NCI-H2227 (cell line): ENCODE data around the gene ERICH6B.

ENCODE experiments used
- DNase-seq: peaks from one replicate; lab custom pipeline; 2025; ENCODE audit not compliant: unreplicated experiment; lab: John Stamatoyannopoulos, UW

ERICH6B gene

DNA sequence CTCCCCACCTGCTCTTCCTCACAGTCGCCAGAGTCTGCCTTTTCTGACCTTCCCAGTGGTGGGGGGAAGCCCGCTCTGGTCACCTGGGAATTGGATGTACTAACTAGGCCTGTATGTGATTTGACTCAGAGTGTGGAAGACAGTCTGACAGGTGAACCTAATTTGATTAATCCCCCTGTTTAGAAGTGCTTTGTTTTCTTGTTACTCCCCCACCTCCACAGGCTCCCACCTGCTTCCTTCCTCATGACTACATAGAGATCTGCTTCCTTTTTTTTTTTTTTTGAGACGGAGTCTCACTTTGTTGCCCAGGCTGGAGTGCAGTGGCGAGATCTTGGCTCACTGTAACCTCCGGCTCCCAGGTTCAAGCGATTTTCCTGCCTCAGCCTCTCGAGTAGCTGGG is 106.8 kb downstream of the ERICH6B start:
- DNase-seq = no peak

GRCh38 chr13:45506811-45507210 is 108.7 kb downstream of the ERICH6B start:
- DNase-seq = no peak

GRCh38 chr13:45503658-45504057 is 111.9 kb downstream of the ERICH6B start:
- DNase-seq = no peak

DNA sequence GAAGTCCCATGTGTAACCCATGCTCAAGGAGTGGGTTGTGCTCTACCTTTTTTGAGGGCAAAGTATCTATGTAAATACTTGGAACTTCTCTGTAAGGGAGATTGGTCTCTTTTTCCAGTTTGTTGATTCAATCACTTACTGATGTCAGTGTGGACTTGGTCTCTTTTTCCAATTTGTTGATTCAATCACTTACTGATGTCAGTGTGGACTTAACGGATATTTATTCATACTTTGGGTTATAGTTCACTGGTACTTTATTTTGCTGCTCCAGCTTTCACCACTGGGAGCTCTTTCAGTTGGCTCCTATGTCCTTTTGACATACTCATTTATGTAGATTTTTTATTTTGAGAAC is 114.4 kb downstream of the ERICH6B start:
- DNase-seq = no peak

GRCh38 chr13:45500492-45501174 is 114.9 kb downstream of the ERICH6B start:
- no peak for DNase-seq

- DNase-seq = no peak
Measured at GRCh38 chr13:45496942-45497341, 118.6 kb downstream of the ERICH6B start.

- DNase-seq = no peak
Measured at GRCh38 chr13:45492538-45492937, 123.0 kb downstream of the ERICH6B start.
